Brain microvascular endothelial cell (primary cell): Measurements from ENCODE around the gene LIMS1.
"Not testable (repeated sequence)": the region's sequence is repeated elsewhere in the genome, so short reads cannot be mapped to it uniquely, and the experiment has no call there.

ENCODE experiments used
- DNase-seq: peaks from one replicate; pipeline ENCODE4 v3.0.0-alpha.2; 2020
- H3K27ac ChIP-seq: fragments of 250-450 bp; sonication (Bioruptor Pico); 2 replicates; pipeline ENCODE4 v1.5.1; 2020; ENCODE audit warnings: mild to moderate bottlenecking, moderate library complexity
- H3K27me3 ChIP-seq: fragments of 250-450 bp; sonication (Bioruptor Pico); replicated peaks from 2 replicates; pipeline ENCODE4 v1.5.1; 2020; ENCODE audit warnings: mild to moderate bottlenecking
- H3K36me3 ChIP-seq: fragments of 250-450 bp; sonication (Bioruptor Pico); replicated peaks from 2 replicates; pipeline ENCODE4 v1.5.1; 2020; ENCODE audit warnings: mild to moderate bottlenecking
- H3K4me3 ChIP-seq: 2 replicates; pipeline ENCODE4 v1.5.1; 2011; ENCODE audit warnings: low read depth, mild to moderate bottlenecking, control low read depth, low read length, moderate library complexity
- CTCF ChIP-seq: IDR thresholded peaks from 2 replicates; pipeline ENCODE4 v1.5.1; 2011; ENCODE audit warnings: low read depth, mild to moderate bottlenecking, moderate library complexity, low read length, control low read depth, inconsistent platforms; ENCODE audit errors: missing control alignments
- in situ Hi-C: cut with HindIII; loops from 2 replicates; pipeline ENCODE4 v1.10.0; 2017; ENCODE audit warnings: low sequenced_read_pairs, low pct_ligation_motif_present

LIMS1 gene

DNA sequence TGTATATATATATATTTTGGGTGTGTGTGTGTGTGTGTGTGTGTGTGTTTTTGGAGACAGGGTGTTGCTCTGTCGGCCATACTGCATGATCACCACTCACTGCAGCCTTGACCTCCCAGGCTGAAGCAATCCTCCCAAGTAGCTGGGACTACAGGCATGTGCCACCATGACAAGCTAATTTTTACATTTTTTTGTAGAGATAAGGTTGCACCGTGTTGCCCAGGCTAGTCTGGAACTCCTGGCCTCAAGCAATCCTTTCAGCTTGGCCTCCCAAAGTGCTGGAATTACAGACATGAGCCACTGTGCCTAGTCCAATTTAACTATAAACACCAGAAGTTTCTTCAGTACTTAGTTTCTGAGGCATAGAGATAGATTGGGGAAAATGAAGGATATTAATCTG, 18.3 kb downstream of the LIMS1 start:
- in situ Hi-C loops: no loop called here
- Histone ChIP-seq H3K4me3 (no peak overlapping the region), H3K27ac (peak overlapping the region; percentile 36), H3K27me3 (no peaks in the 10 kb centered on the region), H3K36me3 (no peaks in the 10 kb centered on the region)
- no peak for DNase-seq
- no peak for TF ChIP-seq CTCF

- DNase-seq: no peak
- H3K4me3 ChIP-seq: no peak overlapping the region
- H3K36me3 ChIP-seq: no peaks in the 10 kb centered on the region
- H3K27me3 ChIP-seq: no peaks in the 10 kb centered on the region
- H3K27ac ChIP-seq: peak overlapping the region; percentile 36
- in situ Hi-C loops: no loop called here
- TF ChIP-seq CTCF: no peak
Measured at GRCh38 chr2:108553209-108553919, 19.1 kb downstream of the LIMS1 start.

DNA sequence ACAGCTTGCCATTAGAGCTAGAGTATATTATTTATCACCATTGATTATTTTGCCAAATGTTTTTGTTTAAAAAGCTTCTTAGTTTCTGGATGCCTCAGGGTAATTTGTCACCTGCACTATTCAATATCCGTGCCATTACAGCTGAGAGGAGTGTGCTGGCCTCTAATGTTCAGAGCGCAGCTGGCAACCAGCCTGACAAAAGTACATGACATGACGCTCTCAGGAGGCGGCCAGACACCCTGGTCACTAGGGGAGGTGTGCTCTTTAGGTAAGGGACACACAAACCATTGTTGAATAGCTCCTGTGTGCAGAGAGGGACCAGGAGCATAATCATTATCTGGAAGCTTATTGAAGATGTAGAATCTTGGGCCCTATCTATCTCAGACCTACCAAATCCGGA, 20.3 kb downstream of the LIMS1 start:
- no peak for TF ChIP-seq CTCF
- no peak for DNase-seq
- Histone ChIP-seq H3K27me3 (no peaks in the 10 kb centered on the region), H3K36me3 (no peaks in the 10 kb centered on the region), H3K4me3 (no peak overlapping the region), H3K27ac (no peak overlapping the region)
- in situ Hi-C loops: no loop called here

GRCh38 chr2:108555572-108555971, 21.3 kb downstream of the LIMS1 start:
- Histone ChIP-seq H3K27ac (no peak overlapping the region), H3K36me3 (no peaks in the 10 kb centered on the region), H3K4me3 (no peak overlapping the region), H3K27me3 (no peaks in the 10 kb centered on the region)
- TF ChIP-seq CTCF: no peak
- no peak for DNase-seq
- in situ Hi-C loops: no loop called here

- in situ Hi-C loops, H3K4me3 ChIP-seq, H3K36me3 ChIP-seq, H3K27me3 ChIP-seq: not testable (repeated sequence)
- peak overlapping the region; percentile 52 for H3K27ac ChIP-seq
- DNase-seq: peak; percentile 50
Measured at GRCh38 chr2:108556581-108556980, 22.3 kb downstream of the LIMS1 start.

GRCh38 chr2:108560241-108560811, 26.1 kb downstream of the LIMS1 start:
- H3K4me3 ChIP-seq: no peak overlapping the region

More at GRCh38 chr2:108560241-108560811, 26.1 kb downstream of the LIMS1 start:
- Histone ChIP-seq H3K36me3 (peaks cover 2% of the 10 kb centered on the region), H3K27ac (no peak overlapping the region), H3K27me3 (no peaks in the 10 kb centered on the region)
- DNase-seq: no peak
- TF ChIP-seq CTCF: no peak
- in situ Hi-C loops: no loop called here
